GM19324 (cell line): ENCODE measurements around the gene FCER1A.

Experiments
- ATAC-seq: cut with Tn5 transposase; IDR thresholded peaks from one replicate; pipeline ENCODE4 v1.9.1; 2021; ENCODE audit warnings: mild to moderate bottlenecking, moderate library complexity; ENCODE audit not compliant: unreplicated experiment, low FRiP score

Gene FCER1A

GRCh38 chr1:159302095-159302494, at the start of gene FCER1A:
Gene FCER1A, plus strand, starts transcription at chr1:159302336. Its CDS starts 29 bp downstream, at chr1:159302365.
- ATAC-seq: no peak

GRCh38 chr1:159261311-159261710, 40.8 kb upstream of the FCER1A start:
- ATAC-seq: no peak

GRCh38 chr1:159261721-159262494, 40.2 kb upstream of the FCER1A start:
- ATAC-seq: no peak

GRCh38 chr1:159266832-159267231, 35.3 kb upstream of the FCER1A start:
- no peak for ATAC-seq

GRCh38 chr1:159274631-159275030, 27.5 kb upstream of the FCER1A start:
- ATAC-seq: no peak

GRCh38 chr1:159275891-159276290, 26.2 kb upstream of the FCER1A start:
- ATAC-seq: no peak

- no peak for ATAC-seq
These were observed 22.4 kb upstream of the FCER1A start for GRCh38 chr1:159279773-159280172.

GRCh38 chr1:159282118-159282517, 20.0 kb upstream of the FCER1A start:
- no peak for ATAC-seq

- ATAC-seq: no peak
These were observed 13.1 kb upstream of the FCER1A start for GRCh38 chr1:159289060-159289459.

GRCh38 chr1:159291424-159291823, 10.7 kb upstream of the FCER1A start:
- no peak for ATAC-seq

GRCh38 chr1:159296706-159297375, 5.3 kb upstream of the FCER1A start:
- ATAC-seq: no peak

- no peak for ATAC-seq
These were observed 2.0 kb upstream of the FCER1A start for GRCh38 chr1:159300146-159300545.

GRCh38 chr1:159307346-159308020, 5.3 kb downstream of the FCER1A start:
- ATAC-seq: no peak

- ATAC-seq: no peak
These were observed 9.5 kb downstream of the FCER1A start for GRCh38 chr1:159311679-159312078.

- no peak for ATAC-seq
These were observed 13.2 kb downstream of the FCER1A start for GRCh38 chr1:159315381-159315780.

GRCh38 chr1:159318784-159319551, 16.8 kb downstream of the FCER1A start:
- no peak for ATAC-seq

- ATAC-seq: no peak
These were observed 32.7 kb downstream of the FCER1A start for GRCh38 chr1:159334797-159335196.

GRCh38 chr1:159338018-159338417, 35.9 kb downstream of the FCER1A start:
- no peak for ATAC-seq

- no peak for ATAC-seq
These were observed 37.4 kb downstream of the FCER1A start for GRCh38 chr1:159339536-159339935.

- ATAC-seq: no peak
These were observed 39.6 kb downstream of the FCER1A start for GRCh38 chr1:159341736-159342135.
